Lung (tissue), 12 donors: ENCODE measurements around the gene MYO3B. TPM values are rescaled to one million over a fixed set of nuclear protein-coding genes. Genes with fewer than 3 reads are reported as not detected.

ENCODE experiments used
- ATAC-seq: fragments of 200-7000 bp; cut with Tn5 transposase; one replicate; pipeline ENCODE4 v1.9.1; 2020; ENCODE audit warnings: moderate number of reproducible peaks; ENCODE audit not compliant: insufficient read depth, low FRiP score
- DNase-seq, 3 donors: peaks; one replicate each; pipeline ENCODE4 v3.0.0-alpha.2; 2013 to 2017
- H3K27ac ChIP-seq, 2 donors: one replicate each; pipeline ENCODE4 v1.5.1; 2013; ENCODE audit warnings: mild to moderate bottlenecking in 2 of 2, moderate library complexity in 2 of 2, control low read depth in 1 of 2, inconsistent platforms in 1 of 2, low read depth in 1 of 2, low read length in 1 of 2
- H3K27me3 ChIP-seq, 3 donors: one replicate each; pipeline ENCODE4 v1.5.1; 2013; ENCODE audit warnings: low read length in 2 of 3; ENCODE audit not compliant: control insufficient read depth in 3 of 3, insufficient read depth in 3 of 3
- H3K36me3 ChIP-seq, 4 donors: one replicate each; pipeline ENCODE4 v1.5.1; 2013; ENCODE audit warnings: low read length in 4 of 4, mild to moderate bottlenecking in 1 of 4, moderate library complexity in 1 of 4; ENCODE audit not compliant: control insufficient read depth in 4 of 4, insufficient read depth in 4 of 4
- H3K4me1 ChIP-seq, 5 donors: one replicate each; pipeline ENCODE4 v1.5.1; 2013; ENCODE audit warnings: low read length in 5 of 5, mild to moderate bottlenecking in 2 of 5, moderate library complexity in 1 of 5; ENCODE audit not compliant: control insufficient read depth in 5 of 5, insufficient read depth in 5 of 5
- H3K4me3 ChIP-seq: one replicate; pipeline ENCODE4 v1.5.1; 2013; ENCODE audit warnings: mild to moderate bottlenecking, control low read depth, moderate library complexity
- H3K9ac ChIP-seq, 2 donors: one replicate each; pipeline ENCODE4 v1.5.1; 2013; ENCODE audit warnings: low read length in 2 of 2, control low read depth in 1 of 2; ENCODE audit not compliant: insufficient read depth in 1 of 2
- H3K9me3 ChIP-seq, 4 donors: one replicate each; pipeline ENCODE4 v1.5.1; 2013; ENCODE audit warnings: low read length in 3 of 4, mild to moderate bottlenecking in 1 of 4, moderate library complexity in 1 of 4; ENCODE audit not compliant: control insufficient read depth in 4 of 4, insufficient read depth in 3 of 4
- WGBS, 2 donors: extraction: QIAGEN DNeasy Blood & Tissue Kit; methylation state at CpG; one replicate each; pipeline ENCODE4 v1.1.7; 2013; 5-methylcytosine and 5-hydroxymethylcytosine counted together
- polyA plus RNA-seq, 2 donors: library from polyadenylated mRNA; stranded (reverse); fragments of 200-250 nt; gene quantifications; one replicate each; pipeline ENCODE4 v1.2.1, GENCODE V29; 2013
- total RNA-seq, 2 donors: library from RNA; depleted of rRNA in 1 of 2; stranded (reverse); fragments of >200 nt in 1 of 2; gene quantifications; one replicate each; pipeline ENCODE4 v1.2.1, GENCODE V29; 2014 to 2021
- TF ChIP-seq, protein P1 (sequence below): IDR thresholded peaks from 2 replicates; pipeline ENCODE4 v1.5.1; 2012; ENCODE audit warnings: mild to moderate bottlenecking; ENCODE audit errors: control extremely low read depth, extremely low read depth
- donor health status: control.
- donor health status: control.
- donor health status: Bipolar disorder and iron deficiency.
- donor health status: healthy.
- donor health status: DM: yes; HTN: yes; CAD: no.

Gene MYO3B
- total and polyA plus RNA-seq, 4 donors: 0.03 to 0.82 (median 0.05) TPM; not detected in 1

- no peaks in the 10 kb centered on the region for H3K27me3 ChIP-seq
- no peaks in the 10 kb centered on the region for H3K4me1 ChIP-seq
- TF ChIP-seq, protein P1, sequence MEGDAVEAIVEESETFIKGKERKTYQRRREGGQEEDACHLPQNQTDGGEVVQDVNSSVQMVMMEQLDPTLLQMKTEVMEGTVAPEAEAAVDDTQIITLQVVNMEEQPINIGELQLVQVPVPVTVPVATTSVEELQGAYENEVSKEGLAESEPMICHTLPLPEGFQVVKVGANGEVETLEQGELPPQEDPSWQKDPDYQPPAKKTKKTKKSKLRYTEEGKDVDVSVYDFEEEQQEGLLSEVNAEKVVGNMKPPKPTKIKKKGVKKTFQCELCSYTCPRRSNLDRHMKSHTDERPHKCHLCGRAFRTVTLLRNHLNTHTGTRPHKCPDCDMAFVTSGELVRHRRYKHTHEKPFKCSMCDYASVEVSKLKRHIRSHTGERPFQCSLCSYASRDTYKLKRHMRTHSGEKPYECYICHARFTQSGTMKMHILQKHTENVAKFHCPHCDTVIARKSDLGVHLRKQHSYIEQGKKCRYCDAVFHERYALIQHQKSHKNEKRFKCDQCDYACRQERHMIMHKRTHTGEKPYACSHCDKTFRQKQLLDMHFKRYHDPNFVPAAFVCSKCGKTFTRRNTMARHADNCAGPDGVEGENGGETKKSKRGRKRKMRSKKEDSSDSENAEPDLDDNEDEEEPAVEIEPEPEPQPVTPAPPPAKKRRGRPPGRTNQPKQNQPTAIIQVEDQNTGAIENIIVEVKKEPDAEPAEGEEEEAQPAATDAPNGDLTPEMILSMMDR: no peak
- no peak overlapping the region for H3K4me3 ChIP-seq
- no peak for ATAC-seq
- no peaks in the 10 kb centered on the region for H3K9me3 ChIP-seq
- no peak overlapping the region for H3K9ac ChIP-seq
- no peaks in the 10 kb centered on the region for H3K36me3 ChIP-seq
- DNase-seq: peak in 2 of 3 donors; percentile 31 to 38
- H3K27ac ChIP-seq: no peak overlapping the region
- WGBS, 2 donors: 79 to 82% methylated on average over 3 of the region's 3 CpGs
Observed at GRCh38 chr2:170485254-170486026, 307.5 kb downstream of the MYO3B start.

GRCh38 chr2:170486730-170487129 is 308.8 kb downstream of the MYO3B start:
- Histone ChIP-seq H3K27ac (no peak overlapping the region), H3K4me3 (no peak overlapping the region), H3K9me3 (no peaks in the 10 kb centered on the region), H3K9ac (no peak overlapping the region), H3K36me3 (no peaks in the 10 kb centered on the region), H3K27me3 (no peaks in the 10 kb centered on the region), H3K4me1 (no peaks in the 10 kb centered on the region)
- ATAC-seq (no peak), DNase-seq (no peak)
- TF ChIP-seq, protein P1: no peak
- 83 to 93% methylated on average over 3 of the region's 3 CpGs for WGBS, 2 donors

GRCh38 chr2:170488807-170489206 is 310.9 kb downstream of the MYO3B start:
- H3K9ac ChIP-seq: no peak overlapping the region
- no peaks in the 10 kb centered on the region for H3K4me1 ChIP-seq
- TF ChIP-seq, protein P1: no peak
- no peak overlapping the region for H3K27ac ChIP-seq
- no peak overlapping the region for H3K4me3 ChIP-seq
- no peaks in the 10 kb centered on the region for H3K36me3 ChIP-seq
- no peak for DNase-seq
- 59 to 94% methylated on average over 1 of the region's 1 CpG for WGBS, 2 donors
- ATAC-seq: no peak
- H3K27me3 ChIP-seq: no peaks in the 10 kb centered on the region
- H3K9me3 ChIP-seq: no peaks in the 10 kb centered on the region

- Histone ChIP-seq H3K4me1 (no peaks in the 10 kb centered on the region), H3K9ac (no peak overlapping the region), H3K9me3 (no peaks in the 10 kb centered on the region), H3K36me3 (no peaks in the 10 kb centered on the region), H3K4me3 (no peak overlapping the region), H3K27me3 (no peaks in the 10 kb centered on the region), H3K27ac (no peak overlapping the region)
- TF ChIP-seq, protein P1: no peak
- ATAC-seq (no peak), DNase-seq (no peak)
- 80 to 93% methylated on average over 3 of the region's 3 CpGs for WGBS, 2 donors
Observed at GRCh38 chr2:170492010-170492409, 314.1 kb downstream of the MYO3B start.
